H1 (cell line): ENCODE measurements around the gene UGT1A3.

Experiments
- CBX8 ChIP-seq: fragments of 300-800, 300-1000 bp; sonication (generic); IDR thresholded peaks from 2 replicates; pipeline ENCODE4 v1.7.1; 2016; ENCODE audit warnings: low read depth, low read length, borderline replicate concordance
- CHD7 ChIP-seq: fragments of 300-600 bp; sonication (generic); IDR thresholded peaks from 2 replicates; pipeline ENCODE4 v1.7.1; 2012; ENCODE audit warnings: low read length, moderate library complexity, mild to moderate bottlenecking, inconsistent platforms; ENCODE audit not compliant: insufficient replicate concordance
- CREB1 ChIP-seq: IDR thresholded peaks from 2 replicates; pipeline ENCODE4 v1.6.1; 2012; ENCODE audit warnings: inconsistent platforms
- CTCF ChIP-seq, 3 experiments: IDR thresholded peaks; 1 replicate in 2 of 3; 2 replicates in 1 of 3; pipeline versions ENCODE4 v1.5.1 to v1.6.1; 2011; ENCODE audit warnings: low read length in 3 of 3, mild to moderate bottlenecking in 3 of 3, inconsistent platforms in 2 of 3, low read depth in 1 of 3, moderate library complexity in 1 of 3; ENCODE audit not compliant: insufficient read depth in 1 of 3; ENCODE audit errors: control extremely low read depth in 1 of 3
- EZH2 ChIP-seq: fragments of 200-600 bp; sonication (generic); IDR thresholded peaks from 2 replicates; pipeline ENCODE4 v1.7.1; 2012; ENCODE audit warnings: low read depth, mild to moderate bottlenecking, moderate library complexity, low read length, inconsistent platforms; ENCODE audit not compliant: severe bottlenecking
- MAX ChIP-seq: IDR thresholded peaks from 2 replicates; pipeline ENCODE4 v1.6.1; 2012; ENCODE audit warnings: inconsistent platforms
- POLR2AphosphoS5 ChIP-seq: IDR thresholded peaks from 2 replicates; pipeline ENCODE4 v1.6.1; 2011; ENCODE audit warnings: low read depth, low read length
- SP1 ChIP-seq: IDR thresholded peaks from 2 replicates; pipeline ENCODE4 v1.6.1; 2011; ENCODE audit warnings: low read depth, low read length

GRCh38 chr2:233799087-233799665 is 70.3 kb downstream of the UGT1A3 start:
- TF ChIP-seq SP1 (no peak), CTCF (IDR thresholded peaks at IDR 0.05; ENCODE audit: control extremely low read depth in 1 of 3, insufficient read depth in 1 of 3, low read depth in 1 of 3, low read length in 3 of 3) (no peak), MAX (no peak), CREB1 (no peak), POLR2AphosphoS5 (no peak), CBX8 (no peak), CHD7 (no peak), EZH2 (no peak)
